Measurements from ENCODE around the gene SLC16A8. TPM values are rescaled to one million over a fixed set of nuclear protein-coding genes. Genes with fewer than 3 reads are reported as not detected.

Gene SLC16A8
- total and polyA plus RNA-seq, 9 of the 15 experiments (the other 6 are each of a cell fraction or from before 2014, with no cell fraction given), result not detected

- TF ChIP-seq NBN (IDR thresholded peaks at IDR 0.05; ENCODE audit: low read depth) (no peak), JUN (IDR thresholded peaks at IDR 0.05; ENCODE audit: borderline replicate concordance, low read depth, low read length) (no peak), JUN (CRISPR knock-in tag; IDR thresholded peaks at IDR 0.05; ENCODE audit: borderline replicate concordance) (no peak), MTF1 (CRISPR knock-in tag; IDR thresholded peaks at IDR 0.05; ENCODE audit: borderline replicate concordance) (no peak), SMARCA4 (IDR thresholded peaks at IDR 0.05) (peak; percentile 31; the same call in 1 of the 2 replicates), HCFC1 (IDR thresholded peaks at IDR 0.05; ENCODE audit: low read depth, low read length) (no peak), ZBTB40 (IDR thresholded peaks at IDR 0.05) (no peak), ZBTB40 (CRISPR knock-in tag; IDR thresholded peaks at IDR 0.05) (no peak), CEBPB (tag; IDR thresholded peaks at IDR 0.05) (no peak), E2F3 (CRISPR knock-in tag; IDR thresholded peaks at IDR 0.05) (no peak; the same call in 1 of the 2 replicates), ZNF3 (CRISPR knock-in tag; IDR thresholded peaks at IDR 0.05) (no peak), IRF1 (CRISPR knock-in tag; IDR thresholded peaks at IDR 0.05; ENCODE audit: borderline replicate concordance) (no peak), MCM3 (IDR thresholded peaks at IDR 0.05) (no peak), ZNF224 (CRISPR knock-in tag; IDR thresholded peaks at IDR 0.05) (no peak), POLR2B (IDR thresholded peaks at IDR 0.05; ENCODE audit: low read depth, partially characterized antibody) (peak; percentile 54), RCOR1 (IDR thresholded peaks at IDR 0.05; ENCODE audit: borderline replicate concordance in 1 of 2, low read depth in 2 of 2, low read length in 2 of 2) (peak in 1 of 2 experiments; percentile 74; a peak in 2 of 4 replicates)
- TF ChIP-seq, protein P1, sequence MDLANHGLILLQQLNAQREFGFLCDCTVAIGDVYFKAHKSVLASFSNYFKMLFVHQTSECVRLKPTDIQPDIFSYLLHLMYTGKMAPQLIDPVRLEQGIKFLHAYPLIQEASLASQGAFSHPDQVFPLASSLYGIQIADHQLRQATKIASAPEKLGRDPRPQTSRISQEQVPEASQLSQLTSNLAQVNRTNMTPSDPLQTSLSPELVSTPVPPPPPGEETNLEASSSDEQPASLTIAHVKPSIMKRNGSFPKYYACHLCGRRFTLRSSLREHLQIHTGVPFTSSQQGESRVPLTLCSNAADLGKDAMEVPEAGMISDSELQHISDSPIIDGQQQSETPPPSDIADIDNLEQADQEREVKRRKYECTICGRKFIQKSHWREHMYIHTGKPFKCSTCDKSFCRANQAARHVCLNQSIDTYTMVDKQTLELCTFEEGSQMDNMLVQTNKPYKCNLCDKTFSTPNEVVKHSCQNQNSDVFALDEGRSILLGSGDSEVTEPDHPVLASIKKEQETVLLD (IDR thresholded peaks at IDR 0.05), result 0 out of 2 replicates have a peak, but pooled peaks have one; percentile 45
Measured at GRCh38 chr22:38126928-38127668, 43.1 kb upstream of the SLC16A8 start (continued).
